Type B pancreatic cell (in vitro differentiated cells): ENCODE data around the gene FUS. TPM values are rescaled to one million over a fixed set of nuclear protein-coding genes. Genes with fewer than 3 reads are reported as not detected.
"Not testable (repeated sequence)": the region's sequence is repeated elsewhere in the genome, so short reads cannot be mapped to it uniquely, and the experiment has no call there.

Experiments
- DNase-seq: peaks from one replicate; pipeline ENCODE4 v3.0.0; 2021; ENCODE audit warnings: mixed read lengths; ENCODE audit not compliant: unreplicated experiment; ENCODE audit errors: extremely low spot score
- H3K27ac Mint-ChIP-seq: 2 replicates; pipeline ENCODE4 v1.8.0; 2021; ENCODE audit warnings: mild to moderate bottlenecking, mixed read lengths
- H3K27me3 Mint-ChIP-seq: 2 replicates; pipeline ENCODE4 v1.8.0; 2021; ENCODE audit warnings: mixed read lengths
- H3K36me3 Mint-ChIP-seq: 2 replicates; pipeline ENCODE4 v1.8.0; 2021; ENCODE audit warnings: mixed read lengths
- H3K4me1 Mint-ChIP-seq: one replicate; pipeline ENCODE4 v1.8.0; 2021; ENCODE audit warnings: mixed read lengths; ENCODE audit not compliant: unreplicated experiment
- H3K4me3 Mint-ChIP-seq: 2 replicates; pipeline ENCODE4 v1.8.0; 2021; ENCODE audit warnings: mild to moderate bottlenecking, mixed read lengths
- H3K9me3 Mint-ChIP-seq: 2 replicates; pipeline ENCODE4 v1.8.0; 2021; ENCODE audit warnings: mixed read lengths
- total RNA-seq: library from RNA; stranded (reverse); gene quantifications from 2 replicates; pipeline ENCODE4 v1.2.1, GENCODE V29; 2021; ENCODE audit warnings: low replicate concordance
- TF ChIP-seq, protein P1 (sequence below): fragments of 200-600 bp; sonication (generic); conservative IDR thresholded peaks from 2 replicates; pipeline ENCODE4 v1.5.0; 2021; ENCODE audit warnings: antibody characterized with exemption, mild to moderate bottlenecking

FUS gene
- total RNA-seq, 1 donor from 2014 or later = 654 TPM

DNA sequence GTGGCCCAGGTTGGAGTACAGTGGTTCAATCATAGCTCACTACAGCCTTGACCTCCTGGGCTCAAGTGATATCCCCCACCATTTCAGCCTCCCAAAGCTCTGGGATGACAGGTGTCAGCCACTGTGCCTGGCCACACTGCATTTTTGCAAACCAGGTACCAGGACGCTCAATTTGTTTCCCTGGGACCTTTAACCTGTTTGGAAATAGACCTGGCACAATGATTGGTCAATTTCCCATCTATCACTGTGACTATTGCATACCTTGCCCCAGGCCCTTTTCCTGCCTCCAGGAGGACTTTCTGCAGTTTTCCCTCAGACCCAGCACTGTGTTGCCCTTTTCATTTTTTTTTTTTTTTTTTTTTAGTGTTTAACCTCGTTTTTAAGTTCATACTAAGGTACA is 11.1 kb upstream of the FUS start:
- no peaks in the 10 kb centered on the region for H3K9me3 Mint-ChIP-seq
- no peaks in the 10 kb centered on the region for H3K36me3 Mint-ChIP-seq
- no peak overlapping the region for H3K27ac Mint-ChIP-seq
- DNase-seq = no peak
- H3K4me3 Mint-ChIP-seq = no peak overlapping the region
- TF ChIP-seq, protein P1, sequence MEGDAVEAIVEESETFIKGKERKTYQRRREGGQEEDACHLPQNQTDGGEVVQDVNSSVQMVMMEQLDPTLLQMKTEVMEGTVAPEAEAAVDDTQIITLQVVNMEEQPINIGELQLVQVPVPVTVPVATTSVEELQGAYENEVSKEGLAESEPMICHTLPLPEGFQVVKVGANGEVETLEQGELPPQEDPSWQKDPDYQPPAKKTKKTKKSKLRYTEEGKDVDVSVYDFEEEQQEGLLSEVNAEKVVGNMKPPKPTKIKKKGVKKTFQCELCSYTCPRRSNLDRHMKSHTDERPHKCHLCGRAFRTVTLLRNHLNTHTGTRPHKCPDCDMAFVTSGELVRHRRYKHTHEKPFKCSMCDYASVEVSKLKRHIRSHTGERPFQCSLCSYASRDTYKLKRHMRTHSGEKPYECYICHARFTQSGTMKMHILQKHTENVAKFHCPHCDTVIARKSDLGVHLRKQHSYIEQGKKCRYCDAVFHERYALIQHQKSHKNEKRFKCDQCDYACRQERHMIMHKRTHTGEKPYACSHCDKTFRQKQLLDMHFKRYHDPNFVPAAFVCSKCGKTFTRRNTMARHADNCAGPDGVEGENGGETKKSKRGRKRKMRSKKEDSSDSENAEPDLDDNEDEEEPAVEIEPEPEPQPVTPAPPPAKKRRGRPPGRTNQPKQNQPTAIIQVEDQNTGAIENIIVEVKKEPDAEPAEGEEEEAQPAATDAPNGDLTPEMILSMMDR = no peak
- H3K4me1 Mint-ChIP-seq = peaks cover 5% of the 10 kb centered on the region
- no peaks in the 10 kb centered on the region for H3K27me3 Mint-ChIP-seq

DNA sequence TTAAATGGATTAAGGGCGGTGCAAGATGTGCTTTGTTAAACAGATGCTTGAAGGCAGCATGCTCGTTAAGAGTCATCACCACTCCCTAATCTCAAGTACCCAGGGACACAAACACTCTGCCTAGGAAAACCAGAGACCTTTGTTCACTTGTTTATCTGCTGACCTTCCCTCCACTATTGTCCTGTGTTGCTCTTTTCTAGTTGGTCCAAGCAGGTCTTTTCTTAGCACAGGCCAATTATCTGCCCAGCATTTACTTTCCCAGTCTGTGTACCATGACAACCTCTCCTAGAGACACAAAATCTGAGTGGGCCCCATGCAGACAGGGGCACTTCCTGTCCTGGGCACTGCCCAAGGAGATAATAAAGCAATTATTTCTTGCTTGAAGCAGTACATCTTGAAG is 9.9 kb upstream of the FUS start:
- H3K4me3 Mint-ChIP-seq, H3K36me3 Mint-ChIP-seq, H3K4me1 Mint-ChIP-seq, H3K9me3 Mint-ChIP-seq, DNase-seq, H3K27me3 Mint-ChIP-seq: not testable (repeated sequence)
- H3K27ac Mint-ChIP-seq = peak overlapping the region; percentile 9

DNA sequence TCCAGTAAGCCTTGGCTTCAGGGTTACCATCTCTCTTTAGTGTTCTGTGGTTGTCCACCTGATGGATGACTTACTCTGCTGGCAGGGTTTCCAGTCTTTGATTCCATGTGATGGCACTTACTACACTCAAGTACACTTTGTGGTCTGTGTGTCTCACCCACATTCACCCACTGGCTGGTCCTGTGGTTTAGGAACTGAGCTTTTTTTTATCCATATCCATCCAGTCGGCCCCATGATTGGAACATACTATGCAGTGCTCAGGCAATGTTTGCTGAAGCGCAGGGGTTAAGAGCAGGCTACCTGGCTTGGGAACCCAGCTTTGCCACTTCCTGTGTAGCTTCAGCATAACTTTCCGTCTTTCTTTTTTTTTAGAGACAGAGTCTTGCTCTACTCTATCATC is 2.8 kb upstream of the FUS start:
- Mint-ChIP-seq H3K9me3 (no peaks in the 10 kb centered on the region), H3K36me3 (peaks cover 9% of the 10 kb centered on the region), H3K27ac (no peak overlapping the region), H3K27me3 (peaks cover 3% of the 10 kb centered on the region), H3K4me1 (peaks cover 9% of the 10 kb centered on the region), H3K4me3 (no peak overlapping the region)
- no peak for DNase-seq
- TF ChIP-seq, protein P1 = no peak

DNA sequence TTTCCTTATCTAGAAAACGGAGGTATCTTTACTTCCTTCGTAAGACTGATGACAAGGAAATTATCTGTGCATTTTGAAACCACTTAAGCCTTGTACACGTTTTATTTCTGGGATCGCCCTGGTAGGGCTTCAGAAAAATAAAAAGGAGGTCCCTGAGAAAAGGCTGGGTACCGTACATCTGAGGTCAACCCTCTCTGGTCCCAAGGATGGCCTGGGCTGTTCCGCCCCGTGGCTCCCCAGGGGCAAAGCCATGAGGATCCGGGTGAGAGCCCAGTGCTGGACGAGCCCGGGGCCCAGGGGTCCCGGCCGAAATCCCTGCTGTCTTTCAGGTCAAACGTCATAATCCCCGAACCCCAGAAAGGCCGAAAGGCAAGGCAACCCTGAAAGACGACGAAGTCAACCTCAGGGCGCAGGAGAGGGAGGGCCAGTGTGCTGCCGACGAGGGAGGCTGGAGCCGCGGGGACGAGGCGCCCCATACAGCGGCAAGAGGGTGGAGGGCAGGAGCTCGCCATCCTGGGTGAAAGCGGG is 656 bp upstream of the FUS start:
- TF ChIP-seq, protein P1 = no peak
- Mint-ChIP-seq H3K4me3 (peak overlapping the region; percentile 95), H3K36me3 (peaks cover 27% of the 10 kb centered on the region), H3K27ac (peak overlapping the region; percentile 100), H3K9me3 (no peaks in the 10 kb centered on the region), H3K4me1 (peaks cover 29% of the 10 kb centered on the region), H3K27me3 (peaks cover 3% of the 10 kb centered on the region)
- no peak for DNase-seq

DNA sequence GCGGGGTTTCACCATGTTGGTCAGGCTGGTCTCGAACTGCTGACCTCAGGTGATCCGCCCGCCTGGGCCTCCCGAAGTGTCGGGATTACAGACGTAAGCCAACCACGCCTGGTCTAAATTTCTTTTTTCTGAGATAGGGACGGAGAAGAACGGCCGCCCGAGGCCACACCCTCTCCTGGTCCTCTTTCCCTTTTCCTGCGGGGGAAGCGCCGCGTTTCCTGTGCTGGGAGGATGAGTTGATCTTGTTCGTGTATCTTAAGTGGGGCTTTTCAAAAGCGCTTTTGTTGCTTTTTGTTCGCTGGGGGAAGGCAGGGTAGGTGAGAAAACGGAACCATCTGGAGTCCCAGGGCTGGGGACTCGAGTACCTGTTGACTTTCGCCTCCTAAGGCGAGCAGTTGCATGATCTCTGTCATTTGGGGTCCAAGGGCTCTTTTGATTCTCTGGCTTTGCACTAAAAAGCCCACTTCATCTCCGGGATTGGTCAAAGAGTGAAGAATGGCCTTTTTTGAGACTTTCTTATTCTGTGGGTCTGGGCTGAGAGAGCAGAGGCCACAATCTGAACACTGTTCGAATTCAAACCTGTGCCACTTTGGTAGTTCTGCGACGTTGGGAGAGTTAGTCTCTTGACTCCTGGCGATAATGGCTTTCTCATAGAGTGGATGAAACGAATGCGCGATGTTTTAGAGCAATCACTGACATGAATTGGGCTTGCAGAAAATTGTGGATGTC is 1.3 kb downstream of the FUS start:
- H3K4me3 Mint-ChIP-seq = peak overlapping the region; percentile 95
- DNase-seq = no peak
- H3K27me3 Mint-ChIP-seq = peaks cover 3% of the 10 kb centered on the region
- H3K36me3 Mint-ChIP-seq = peaks cover 45% of the 10 kb centered on the region
- H3K27ac Mint-ChIP-seq = peak overlapping the region; percentile 100
- peaks cover 34% of the 10 kb centered on the region for H3K4me1 Mint-ChIP-seq
- H3K9me3 Mint-ChIP-seq = no peaks in the 10 kb centered on the region
- TF ChIP-seq, protein P1 = no peak

DNA sequence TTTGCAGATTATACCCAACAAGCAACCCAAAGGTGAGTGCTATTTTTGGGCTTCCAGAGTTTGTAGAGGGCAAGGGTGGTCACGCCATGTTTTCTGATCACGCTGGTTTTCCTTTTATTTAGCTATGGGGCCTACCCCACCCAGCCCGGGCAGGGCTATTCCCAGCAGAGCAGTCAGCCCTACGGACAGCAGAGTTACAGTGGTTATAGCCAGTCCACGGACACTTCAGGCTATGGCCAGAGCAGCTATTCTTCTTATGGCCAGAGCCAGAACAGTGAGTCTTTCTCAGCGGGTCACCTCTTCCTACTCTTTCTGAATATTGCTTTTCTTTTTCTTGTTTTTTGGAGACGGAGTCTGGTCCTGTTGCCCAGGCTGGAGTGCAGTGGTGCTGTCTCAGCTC is 2.5 kb downstream of the FUS start:
- Mint-ChIP-seq H3K27me3 (no peaks in the 10 kb centered on the region), H3K9me3 (no peaks in the 10 kb centered on the region), H3K4me1 (peaks cover 31% of the 10 kb centered on the region), H3K27ac (peak overlapping the region; percentile 72), H3K4me3 (peak overlapping the region; percentile 95), H3K36me3 (peaks cover 55% of the 10 kb centered on the region)
- TF ChIP-seq, protein P1 = no peak
- DNase-seq = no peak
